ENCODE data around the gene POU3F2.

POU3F2 gene

GRCh38 chr6:98871057-98871456 lies 36.7 kb downstream of the POU3F2 start:
- H3K4me3 ChIP-seq (ENCODE audit: low read depth, low read length): no peak overlapping the region
- no peak for TF ChIP-seq CTCF (IDR thresholded peaks at IDR 0.05; ENCODE audit: borderline replicate concordance, insufficient read depth, low read depth, low read length)

- no peak for TF ChIP-seq CTCF (IDR thresholded peaks at IDR 0.05; ENCODE audit: borderline replicate concordance, insufficient read depth, low read depth, low read length)
- no peak overlapping the region for H3K4me3 ChIP-seq (ENCODE audit: low read depth, low read length)
These were observed 37.4 kb downstream of the POU3F2 start for GRCh38 chr6:98871821-98872220.

DNA sequence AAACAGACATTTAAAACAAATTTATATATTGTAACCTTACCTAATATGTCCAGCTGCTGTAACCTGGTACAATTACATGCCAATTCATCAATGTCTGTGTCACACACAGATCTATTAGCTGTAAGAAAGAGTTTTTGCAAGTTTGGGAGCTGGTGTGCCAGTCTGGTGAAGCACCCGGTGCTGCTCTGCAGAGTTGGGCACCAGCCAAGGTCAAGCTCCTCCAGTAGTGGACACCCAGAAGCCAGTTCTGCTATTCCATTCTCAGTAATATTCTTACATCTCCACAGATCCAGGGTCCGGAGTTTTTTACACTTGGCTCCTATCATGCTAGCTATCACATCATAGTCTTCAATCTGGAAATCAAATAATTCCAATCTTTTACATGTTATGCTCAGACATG lies 41.0 kb downstream of the POU3F2 start:
- no peak overlapping the region for H3K4me3 ChIP-seq (ENCODE audit: low read depth, low read length)
- no peak for TF ChIP-seq CTCF (IDR thresholded peaks at IDR 0.05; ENCODE audit: borderline replicate concordance, insufficient read depth, low read depth, low read length)

DNA sequence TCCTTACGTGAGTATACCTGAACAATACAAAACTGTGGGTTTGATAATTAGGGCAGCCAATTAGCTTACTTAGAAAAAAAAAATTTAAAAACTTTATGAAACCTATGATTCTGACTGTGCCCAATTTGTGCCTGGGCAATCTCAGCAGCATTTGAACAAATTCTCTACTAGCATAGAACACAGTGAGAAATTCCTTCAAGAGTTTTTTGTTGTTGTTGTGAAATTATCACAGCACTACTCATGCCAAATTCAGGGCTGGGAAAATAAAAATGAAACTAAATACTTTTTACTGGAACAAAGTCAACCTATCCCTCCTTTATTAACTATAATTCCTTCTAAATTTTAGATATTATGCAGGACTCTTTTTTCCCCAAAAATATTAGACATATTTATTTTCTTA lies 42.9 kb downstream of the POU3F2 start:
- no peak overlapping the region for H3K4me3 ChIP-seq (ENCODE audit: low read depth, low read length)
- TF ChIP-seq CTCF (IDR thresholded peaks at IDR 0.05; ENCODE audit: borderline replicate concordance, insufficient read depth, low read depth, low read length): no peak

DNA sequence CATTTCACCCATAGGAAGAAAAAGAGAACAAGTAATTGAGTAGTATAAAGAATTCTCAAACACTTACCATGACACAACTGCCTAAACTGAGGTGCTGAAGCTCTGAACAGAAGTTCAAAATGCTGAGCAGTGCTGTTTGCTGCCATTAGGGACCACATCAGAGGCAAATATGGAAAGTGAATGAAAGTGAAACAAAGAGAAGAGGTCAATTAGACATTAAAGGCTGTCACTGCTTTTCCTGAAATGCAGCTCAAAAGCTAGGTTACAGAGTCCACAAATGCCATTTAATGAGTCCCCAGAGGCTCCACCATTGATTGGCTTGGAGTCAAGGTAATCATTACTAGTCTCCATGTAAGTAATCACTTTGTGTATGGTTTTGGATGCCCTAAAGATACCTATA lies 46.1 kb downstream of the POU3F2 start:
- H3K4me3 ChIP-seq (ENCODE audit: low read depth, low read length): no peak overlapping the region
- no peak for TF ChIP-seq CTCF (IDR thresholded peaks at IDR 0.05; ENCODE audit: borderline replicate concordance, insufficient read depth, low read depth, low read length)

GRCh38 chr6:98885330-98885729 lies 51.0 kb downstream of the POU3F2 start:
- no peak for TF ChIP-seq CTCF (IDR thresholded peaks at IDR 0.05; ENCODE audit: borderline replicate concordance, insufficient read depth, low read depth, low read length)
- H3K4me3 ChIP-seq (ENCODE audit: low read depth, low read length): no peak overlapping the region

- no peak for TF ChIP-seq CTCF (IDR thresholded peaks at IDR 0.05; ENCODE audit: borderline replicate concordance, insufficient read depth, low read depth, low read length)
- no peak overlapping the region for H3K4me3 ChIP-seq (ENCODE audit: low read depth, low read length)
These were observed 53.3 kb downstream of the POU3F2 start for GRCh38 chr6:98887650-98888049.

Measured in GM12875 (cell line).